Lung (tissue), 12 donors: ENCODE measurements around the gene TRABD2B. TPM values are rescaled to one million over a fixed set of nuclear protein-coding genes. Genes with fewer than 3 reads are reported as not detected.

Experiments
- ATAC-seq: fragments of 200-7000 bp; cut with Tn5 transposase; one replicate; pipeline ENCODE4 v1.9.1; 2020; ENCODE audit warnings: moderate number of reproducible peaks; ENCODE audit not compliant: insufficient read depth, low FRiP score
- DNase-seq, 3 donors: peaks; one replicate each; pipeline ENCODE4 v3.0.0-alpha.2; 2013 to 2017
- H3K27ac ChIP-seq, 2 donors: one replicate each; pipeline ENCODE4 v1.5.1; 2013; ENCODE audit warnings: mild to moderate bottlenecking in 2 of 2, moderate library complexity in 2 of 2, control low read depth in 1 of 2, inconsistent platforms in 1 of 2, low read depth in 1 of 2, low read length in 1 of 2
- H3K27me3 ChIP-seq, 3 donors: one replicate each; pipeline ENCODE4 v1.5.1; 2013; ENCODE audit warnings: low read length in 2 of 3; ENCODE audit not compliant: control insufficient read depth in 3 of 3, insufficient read depth in 3 of 3
- H3K36me3 ChIP-seq, 4 donors: one replicate each; pipeline ENCODE4 v1.5.1; 2013; ENCODE audit warnings: low read length in 4 of 4, mild to moderate bottlenecking in 1 of 4, moderate library complexity in 1 of 4; ENCODE audit not compliant: control insufficient read depth in 4 of 4, insufficient read depth in 4 of 4
- H3K4me1 ChIP-seq, 5 donors: one replicate each; pipeline ENCODE4 v1.5.1; 2013; ENCODE audit warnings: low read length in 5 of 5, mild to moderate bottlenecking in 2 of 5, moderate library complexity in 1 of 5; ENCODE audit not compliant: control insufficient read depth in 5 of 5, insufficient read depth in 5 of 5
- H3K4me3 ChIP-seq: one replicate; pipeline ENCODE4 v1.5.1; 2013; ENCODE audit warnings: mild to moderate bottlenecking, control low read depth, moderate library complexity
- H3K9ac ChIP-seq, 2 donors: one replicate each; pipeline ENCODE4 v1.5.1; 2013; ENCODE audit warnings: low read length in 2 of 2, control low read depth in 1 of 2; ENCODE audit not compliant: insufficient read depth in 1 of 2
- H3K9me3 ChIP-seq, 4 donors: one replicate each; pipeline ENCODE4 v1.5.1; 2013; ENCODE audit warnings: low read length in 3 of 4, mild to moderate bottlenecking in 1 of 4, moderate library complexity in 1 of 4; ENCODE audit not compliant: control insufficient read depth in 4 of 4, insufficient read depth in 3 of 4
- CTCF ChIP-seq: IDR thresholded peaks from 2 replicates; pipeline ENCODE4 v1.5.1; 2012; ENCODE audit warnings: mild to moderate bottlenecking; ENCODE audit errors: control extremely low read depth, extremely low read depth
- WGBS, 2 donors: extraction: QIAGEN DNeasy Blood & Tissue Kit; methylation state at CpG; one replicate each; pipeline ENCODE4 v1.1.7; 2013; 5-methylcytosine and 5-hydroxymethylcytosine counted together
- polyA plus RNA-seq, 2 donors: library from polyadenylated mRNA; stranded (reverse); fragments of 200-250 nt; gene quantifications; one replicate each; pipeline ENCODE4 v1.2.1, GENCODE V29; 2013
- total RNA-seq, 2 donors: library from RNA; depleted of rRNA in 1 of 2; stranded (reverse); fragments of >200 nt in 1 of 2; gene quantifications; one replicate each; pipeline ENCODE4 v1.2.1, GENCODE V29; 2014 to 2021
- donor health status: control.
- donor health status: control.
- donor health status: Bipolar disorder and iron deficiency.
- donor health status: healthy.
- donor health status: DM: yes; HTN: yes; CAD: no.

TRABD2B gene
- total and polyA plus RNA-seq, 4 donors, result 0.37 to 1.9 (median 0.64) TPM

DNA sequence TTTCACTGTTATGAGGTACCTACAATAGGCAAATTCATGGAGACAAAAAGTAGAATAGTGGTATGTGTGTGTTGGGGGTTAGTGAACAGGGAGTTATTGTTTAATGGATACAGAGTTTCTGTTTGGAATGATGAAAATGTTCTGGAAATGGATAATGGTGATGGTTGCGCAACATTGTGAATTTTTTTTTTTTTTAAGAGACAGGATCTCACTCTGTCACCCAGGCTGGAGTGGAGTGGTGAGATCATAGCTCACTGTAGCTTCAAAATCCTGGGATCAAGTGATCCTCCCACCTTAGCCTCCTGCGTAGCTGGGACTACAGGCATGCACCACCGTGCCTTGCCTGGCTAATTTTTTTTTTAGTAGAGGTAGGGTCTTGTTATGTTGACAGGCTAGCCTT, 34.5 kb upstream of the TRABD2B start:
- Histone ChIP-seq H3K9me3 (peaks cover 0 to 3% (median 0%) of the 10 kb centered on the region in 4 donors), H3K27me3 (no peaks in the 10 kb centered on the region), H3K36me3 (no peaks in the 10 kb centered on the region), H3K27ac (no peak overlapping the region), H3K9ac (no peak overlapping the region), H3K4me1 (peaks cover 0 to 13% (median 2%) of the 10 kb centered on the region in 5 donors), H3K4me3 (no peak overlapping the region)
- no peak for TF ChIP-seq CTCF
- DNase-seq, result no peak
- 77 to 81% methylated on average over 3 of the region's 3 CpGs for WGBS, 2 donors
- ATAC-seq, result no peak

DNA sequence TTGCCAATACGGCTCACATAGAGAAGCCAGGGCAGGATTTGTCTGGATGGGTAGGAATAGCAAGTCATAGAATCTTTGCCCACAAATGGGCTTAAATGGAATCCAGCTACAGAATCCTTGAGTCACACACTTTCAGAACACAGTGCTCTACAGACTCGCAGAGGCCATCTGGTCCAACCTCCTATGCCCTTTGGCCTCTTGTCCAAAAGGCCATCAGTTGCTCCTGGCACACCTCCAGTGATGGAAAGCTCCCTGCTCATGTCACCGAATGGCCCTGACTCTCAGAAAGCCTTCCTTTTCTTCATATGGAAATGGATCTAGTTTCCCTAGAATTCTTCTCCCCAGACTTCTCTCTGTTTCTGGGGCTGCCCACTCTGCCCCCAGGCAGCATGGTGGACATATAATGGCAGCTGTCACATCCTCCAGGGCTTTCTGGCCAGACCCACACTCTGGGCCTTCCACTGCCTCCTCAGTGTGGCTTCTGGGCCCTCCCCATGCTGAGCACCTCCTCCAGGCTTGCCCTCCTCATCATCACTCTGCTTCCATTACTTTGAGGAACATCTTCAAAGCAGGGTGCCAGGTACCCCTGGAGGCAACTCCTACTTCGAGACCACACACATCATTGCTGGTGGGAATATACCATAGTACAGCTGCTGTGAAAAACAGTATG, 33.6 kb upstream of the TRABD2B start:
- Histone ChIP-seq H3K36me3 (no peaks in the 10 kb centered on the region), H3K4me1 (peaks cover 0 to 10% (median 2%) of the 10 kb centered on the region in 5 donors), H3K27ac (no peak overlapping the region), H3K27me3 (no peaks in the 10 kb centered on the region), H3K4me3 (no peak overlapping the region), H3K9me3 (peaks cover 0 to 2% (median 0%) of the 10 kb centered on the region in 4 donors), H3K9ac (no peak overlapping the region)
- TF ChIP-seq CTCF, result no peak
- DNase-seq (no peak), ATAC-seq (no peak)
- WGBS, 2 donors, result 85 to 94% methylated on average over 4 of the region's 4 CpGs

DNA sequence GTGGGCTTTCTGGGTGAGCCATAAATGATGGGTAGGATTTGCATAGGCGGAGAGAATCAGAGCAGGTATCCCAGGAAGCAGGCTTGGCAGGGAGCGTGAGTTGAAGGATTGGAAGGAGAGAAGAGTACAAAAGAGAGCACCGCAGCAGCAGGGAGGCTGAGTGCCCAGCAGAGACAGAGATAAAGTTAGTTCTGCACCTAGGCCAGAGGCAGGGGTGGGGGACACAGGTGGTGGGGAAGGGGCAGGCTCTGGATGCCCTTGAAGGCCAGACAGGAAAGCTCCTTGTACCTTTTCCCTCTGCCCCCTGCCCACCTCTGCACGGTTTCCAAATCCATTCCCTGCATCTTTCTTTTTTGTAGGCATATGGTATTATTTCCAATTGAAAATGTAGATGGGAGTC, 33.0 kb upstream of the TRABD2B start:
- Histone ChIP-seq H3K9ac (no peak overlapping the region), H3K4me1 (peaks cover 0 to 8% (median 0%) of the 10 kb centered on the region in 5 donors), H3K27me3 (no peaks in the 10 kb centered on the region), H3K9me3 (no peaks in the 10 kb centered on the region), H3K36me3 (no peaks in the 10 kb centered on the region), H3K27ac (no peak overlapping the region), H3K4me3 (no peak overlapping the region)
- no peak for TF ChIP-seq CTCF
- ATAC-seq (no peak), DNase-seq (no peak)
- 89 to 92% methylated on average over 4 of the region's 4 CpGs for WGBS, 2 donors
